ENCODE measurements around the gene PRTN3.

DNA sequence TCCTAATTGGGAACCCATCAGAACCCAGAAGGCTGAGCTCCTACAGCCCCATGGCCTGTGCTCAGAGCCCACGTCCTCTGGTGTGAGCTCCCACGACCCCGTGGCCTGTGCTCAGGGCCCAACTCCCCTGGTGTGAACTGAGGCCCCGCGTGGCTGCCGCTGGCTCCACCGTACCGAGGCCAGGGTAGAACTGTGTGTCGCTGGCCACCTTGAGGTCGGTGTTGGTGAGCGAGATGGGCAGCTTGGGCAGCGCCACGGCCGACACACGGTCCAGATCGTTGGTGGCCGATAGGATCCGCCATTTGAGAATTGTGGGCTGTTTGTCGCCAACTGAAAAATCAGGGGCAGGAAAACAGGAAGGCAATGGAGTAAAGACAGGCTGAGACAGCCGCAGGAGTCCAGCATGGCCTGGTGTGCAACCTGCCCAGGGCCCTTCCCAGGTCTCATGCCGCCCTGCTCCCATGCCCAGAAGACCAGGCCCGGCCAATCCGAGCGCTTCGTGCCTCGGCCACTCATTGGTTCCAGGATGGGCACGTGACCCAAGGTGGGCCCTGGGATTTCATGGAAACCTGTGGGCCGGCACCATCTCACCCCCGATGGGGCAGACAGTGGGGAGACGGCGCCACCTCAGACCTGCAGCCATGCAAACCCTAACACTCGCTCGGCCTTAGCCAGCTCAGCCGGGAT is 40.7 kb downstream of the PRTN3 start:
- TF ChIP-seq SP1 (IDR thresholded peaks at IDR 0.05) (no peak), ARNT (IDR thresholded peaks at IDR 0.05) (no peak), HDGF (IDR thresholded peaks at IDR 0.05; ENCODE audit: borderline replicate concordance) (no peak), BHLHE40 (IDR thresholded peaks at IDR 0.05; ENCODE audit: borderline replicate concordance) (no peak), ZNF384 (IDR thresholded peaks at IDR 0.05) (no peak), ELF4 (IDR thresholded peaks at IDR 0.05) (no peak), FOXK2 (IDR thresholded peaks at IDR 0.05) (no peak), CTBP1 (IDR thresholded peaks at IDR 0.05; ENCODE audit: borderline replicate concordance) (no peak), FOXM1 (IDR thresholded peaks at IDR 0.05; ENCODE audit: borderline replicate concordance) (no peak), L3MBTL2 (conservative IDR thresholded peaks at IDR 0.05) (no peak), NFRKB (IDR thresholded peaks at IDR 0.05) (no peak), FOXA1 (IDR thresholded peaks at IDR 0.05) (no peak)
